ENCODE results near the gene IGSF8.

IGSF8 gene

DNA sequence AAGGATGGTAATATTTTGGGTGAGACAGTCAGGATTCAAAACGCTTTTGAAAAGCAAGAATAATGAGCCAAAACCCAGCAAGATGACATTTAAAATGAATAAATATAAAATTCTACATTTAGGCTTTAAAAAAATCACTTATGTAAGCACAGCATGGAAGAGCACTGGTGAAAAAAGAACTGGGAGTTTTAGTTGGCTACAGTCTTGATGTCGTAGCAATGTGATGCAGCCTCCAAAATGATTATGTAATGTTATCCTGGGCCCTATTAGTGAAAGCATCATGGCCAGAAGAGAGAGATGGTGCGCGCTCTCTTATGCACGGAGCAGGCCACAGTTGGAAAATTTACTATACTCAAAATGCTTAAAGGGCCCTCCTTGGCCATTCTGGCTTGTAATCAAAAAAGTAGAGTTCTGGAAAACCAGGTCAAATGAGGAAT is 11.9 kb downstream of the IGSF8 start:
- no peak for ATAC-seq
- DNase-seq = no peak

GRCh38 chr1:160085686-160086455 is 12.5 kb downstream of the IGSF8 start:
- ATAC-seq (peak; percentile 56), DNase-seq (peak; percentile 87)

DNA sequence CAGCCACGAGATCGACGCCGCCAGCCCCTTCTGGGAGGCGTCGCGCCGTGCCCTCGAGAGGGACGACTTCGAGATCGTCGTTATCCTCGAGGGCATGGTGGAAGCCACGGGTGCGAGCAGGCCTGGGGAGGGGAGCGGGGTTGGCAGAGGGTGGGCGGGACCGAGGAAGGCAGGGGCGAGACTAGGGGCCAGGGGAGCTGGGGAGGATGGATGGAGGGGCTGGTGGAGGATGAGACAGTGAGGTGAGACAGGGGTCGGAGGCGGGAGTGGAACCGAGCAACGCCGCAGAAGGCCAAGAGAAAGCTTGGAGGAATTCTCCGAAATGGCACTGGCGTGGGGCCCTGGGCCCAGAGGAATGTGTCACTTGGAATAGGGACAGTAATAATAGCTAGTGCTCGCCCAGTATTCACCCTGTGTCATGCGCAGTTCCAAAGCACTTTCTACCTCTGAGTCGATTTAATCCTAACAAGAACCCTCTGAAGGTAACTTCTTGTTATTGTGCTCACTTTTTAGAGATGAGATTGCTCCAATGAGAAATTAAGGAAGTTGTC is 13.6 kb downstream of the IGSF8 start:
- ATAC-seq (no peak), DNase-seq (no peak)

- ATAC-seq = peak; percentile 68
- DNase-seq = peak; percentile 79
Observed at GRCh38 chr1:160083968-160084770, 14.2 kb downstream of the IGSF8 start.

DNA sequence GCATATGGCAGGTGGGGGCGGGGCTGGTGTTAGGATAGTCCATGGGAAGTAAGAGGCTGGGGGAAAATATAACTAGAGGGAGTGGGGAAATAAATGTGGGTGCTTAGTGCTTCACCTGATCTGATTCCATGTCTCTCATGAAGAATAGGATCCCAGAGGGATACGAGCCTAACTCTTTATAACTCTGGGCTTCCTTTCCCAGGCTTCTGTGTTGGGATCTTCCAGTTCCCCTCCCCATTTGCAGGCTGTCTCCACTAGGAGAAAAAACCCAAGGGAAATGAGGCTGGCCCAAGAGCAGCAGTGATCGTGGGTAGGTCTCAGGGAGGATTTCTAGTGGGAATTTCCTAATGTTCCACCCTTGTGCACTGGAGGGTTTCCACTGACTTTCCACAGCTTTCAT is 15.5 kb downstream of the IGSF8 start:
- no peak for ATAC-seq
- no peak for DNase-seq

DNA sequence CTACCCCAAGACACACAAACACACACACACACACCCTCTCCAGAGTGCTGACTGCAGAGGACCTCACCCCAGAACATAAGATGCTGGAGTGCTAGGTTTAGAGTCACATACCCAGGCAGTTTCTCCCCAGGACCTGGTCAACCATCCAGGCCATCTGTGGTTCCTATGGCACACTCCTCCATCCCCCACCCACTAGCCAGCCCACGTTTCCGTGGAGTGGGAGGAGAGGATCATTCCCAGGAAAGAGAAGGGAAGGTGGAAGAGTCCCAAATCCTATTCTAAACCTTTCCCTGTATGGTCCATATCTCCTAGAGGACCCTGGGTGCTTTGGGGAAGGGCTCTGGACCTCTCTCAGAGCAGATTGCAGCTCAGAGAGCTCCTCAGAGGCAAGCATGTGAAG is 15.9 kb downstream of the IGSF8 start:
- ATAC-seq (no peak), DNase-seq (no peak)

DNA sequence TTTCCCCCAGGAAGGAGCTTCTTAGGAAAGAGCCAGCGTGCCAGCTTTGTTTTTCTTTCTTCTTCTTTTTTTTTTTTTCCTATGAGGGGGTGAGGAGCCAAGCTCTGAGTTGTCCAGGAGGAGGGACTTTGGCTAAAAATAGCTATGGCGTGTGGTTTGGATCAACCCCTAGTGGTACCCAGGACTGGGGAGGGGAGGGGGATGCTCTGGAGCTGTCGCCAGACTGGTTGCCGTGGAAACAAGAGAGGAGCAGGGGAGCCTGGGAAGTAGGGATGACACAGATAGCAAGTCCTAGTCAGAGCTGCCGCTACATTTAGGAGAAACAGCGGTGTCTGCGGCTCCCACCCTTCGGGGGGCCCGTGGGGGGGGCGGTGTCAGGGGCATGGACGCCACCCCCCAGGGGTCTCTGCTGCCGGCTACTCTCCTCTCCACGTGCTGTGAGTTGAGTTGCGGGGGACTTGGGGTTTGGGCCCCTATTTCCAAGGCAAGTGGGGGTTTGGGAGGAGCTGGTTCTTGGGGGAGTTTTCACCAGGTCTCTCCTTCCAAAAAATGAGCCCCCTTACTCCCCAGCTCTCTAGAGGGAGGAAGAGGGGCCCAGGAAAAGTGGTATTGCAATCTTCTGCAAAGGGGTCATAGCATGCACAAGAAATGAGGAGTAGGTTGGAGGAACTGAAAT is 17.0 kb downstream of the IGSF8 start, which contains the start of gene KCNJ9:
Gene KCNJ9, plus strand, starts transcription at position 278 of the 676 bp plus-strand sequence. CDS start 2,493 bp downstream, outside the sequence.
- ATAC-seq (no peak), DNase-seq (no peak)

DNA sequence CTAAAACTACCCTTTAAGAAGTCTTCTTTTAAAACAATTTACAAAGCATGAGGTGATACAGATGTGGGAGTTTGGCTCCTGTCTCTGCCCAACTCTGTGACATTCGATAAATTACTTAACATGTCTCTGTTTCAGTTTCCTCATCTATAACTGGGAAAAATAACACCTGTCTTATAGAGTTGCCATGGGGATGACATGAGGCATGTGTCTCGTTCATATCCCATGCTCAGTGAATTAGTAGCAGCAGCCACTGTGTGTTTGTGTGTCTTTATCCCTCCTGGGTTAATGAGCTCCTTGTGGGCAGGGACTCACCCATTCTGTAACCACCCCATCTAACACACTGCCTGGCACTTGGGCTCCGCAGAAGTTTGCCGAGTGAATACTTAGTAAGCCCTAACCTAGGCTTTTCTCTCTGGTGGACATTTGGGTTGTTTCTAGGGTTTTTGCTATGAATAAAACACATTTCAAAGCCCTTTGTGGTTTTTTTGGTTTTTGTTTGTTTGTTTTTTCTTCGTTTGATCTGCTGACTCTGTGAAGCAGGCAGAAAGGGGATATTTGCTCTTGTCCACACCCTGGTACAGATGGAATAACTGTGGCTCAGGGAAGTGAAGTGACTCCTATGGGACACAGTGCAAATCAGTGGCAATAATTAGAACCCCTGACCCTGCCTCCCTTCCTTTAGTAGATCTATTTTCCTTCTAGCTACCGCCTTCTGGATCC is 17.9 kb downstream of the IGSF8 start:
- no peak for DNase-seq
- peak; percentile 44 for ATAC-seq

DNA sequence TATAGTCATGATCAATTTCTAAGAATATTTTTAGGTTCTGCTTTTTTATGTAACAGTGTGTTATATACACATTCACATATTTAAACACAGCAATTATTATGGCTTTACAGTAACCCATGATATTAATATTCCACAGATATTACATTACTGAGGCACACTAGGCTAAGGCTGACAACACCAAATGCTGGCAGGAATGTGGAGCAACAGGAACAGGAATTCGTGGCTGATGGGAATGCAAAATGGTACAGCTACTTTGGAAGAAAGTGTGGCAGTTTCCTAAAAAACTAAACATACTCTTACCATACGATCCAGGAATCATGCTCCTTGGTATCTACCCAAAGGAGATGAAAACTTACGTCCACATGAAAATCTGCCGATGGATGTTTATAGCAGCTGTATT is 19.0 kb downstream of the IGSF8 start:
- ATAC-seq = no peak
- no peak for DNase-seq

DNA sequence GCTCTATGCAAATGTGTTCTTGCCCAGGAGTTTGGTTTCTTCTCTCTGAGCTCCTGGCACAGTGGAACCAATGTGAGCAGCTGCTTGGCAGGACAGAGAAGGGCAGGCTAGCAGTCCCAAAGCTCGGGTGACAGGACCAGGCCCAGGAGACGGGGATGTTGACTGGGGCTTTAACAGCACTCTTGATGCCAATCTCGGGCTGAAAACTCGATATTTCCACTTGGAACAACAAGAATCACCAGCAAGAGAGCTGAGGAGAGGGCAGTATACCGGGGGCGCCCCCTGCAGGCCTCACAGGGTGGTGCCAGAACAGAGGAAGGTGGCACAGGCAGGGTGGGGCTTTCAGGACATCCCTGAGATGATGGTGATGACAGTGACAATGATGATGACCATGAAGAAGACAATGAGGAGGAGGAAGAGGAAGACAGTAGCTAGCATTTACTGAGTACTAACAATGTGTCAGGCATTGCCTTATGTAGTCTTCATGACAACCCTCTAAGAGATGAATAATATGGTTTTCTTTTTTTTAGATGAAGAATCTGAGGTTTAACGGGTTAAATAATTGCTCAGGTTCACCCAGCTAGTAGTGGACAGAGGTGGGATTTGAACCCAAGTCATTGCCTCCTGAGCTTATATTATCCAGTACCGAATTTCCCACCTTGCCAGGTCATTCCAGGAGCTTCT is 19.8 kb downstream of the IGSF8 start:
- DNase-seq (peak; percentile 76), ATAC-seq (peak; percentile 83)

DNA sequence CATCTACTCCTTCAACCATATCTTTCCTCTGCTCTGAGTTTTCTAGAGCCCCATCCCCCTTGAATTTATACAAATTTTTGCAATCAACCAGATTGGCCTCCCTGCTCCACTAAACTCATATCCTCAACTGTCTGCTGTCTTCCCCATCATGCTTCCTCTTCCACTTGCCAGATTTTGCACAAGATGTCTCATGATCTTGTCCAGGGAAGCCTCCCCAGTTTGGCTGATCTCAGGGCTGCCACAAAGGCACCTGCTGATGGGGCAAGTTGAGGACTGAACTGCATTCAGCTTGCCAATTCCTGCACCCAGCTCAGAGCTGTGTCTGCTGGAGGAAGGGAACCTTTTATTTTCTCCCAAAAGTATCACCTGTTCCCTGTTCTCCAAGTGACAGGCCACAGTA is 20.9 kb downstream of the IGSF8 start:
- ATAC-seq (no peak), DNase-seq (no peak)

DNA sequence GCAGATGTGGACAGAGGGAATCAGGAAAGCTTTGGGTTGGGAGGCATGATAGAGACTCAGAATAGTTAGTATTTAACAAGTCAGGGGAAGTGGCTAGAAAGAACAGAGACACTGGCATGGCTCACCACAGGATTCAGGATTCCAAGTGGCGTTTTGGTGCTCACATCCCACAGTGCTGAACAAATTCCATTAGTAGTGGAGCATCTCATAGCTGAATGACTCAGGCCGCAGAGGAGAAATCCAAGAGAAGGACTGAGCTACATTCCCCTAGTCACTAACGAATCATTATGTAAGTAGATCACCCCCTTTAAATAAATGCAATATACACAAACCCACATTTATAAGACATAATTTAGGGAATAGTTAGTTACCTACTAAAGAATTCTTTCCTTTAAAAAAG is 22.1 kb downstream of the IGSF8 start:
- ATAC-seq = no peak
- no peak for DNase-seq

DNA sequence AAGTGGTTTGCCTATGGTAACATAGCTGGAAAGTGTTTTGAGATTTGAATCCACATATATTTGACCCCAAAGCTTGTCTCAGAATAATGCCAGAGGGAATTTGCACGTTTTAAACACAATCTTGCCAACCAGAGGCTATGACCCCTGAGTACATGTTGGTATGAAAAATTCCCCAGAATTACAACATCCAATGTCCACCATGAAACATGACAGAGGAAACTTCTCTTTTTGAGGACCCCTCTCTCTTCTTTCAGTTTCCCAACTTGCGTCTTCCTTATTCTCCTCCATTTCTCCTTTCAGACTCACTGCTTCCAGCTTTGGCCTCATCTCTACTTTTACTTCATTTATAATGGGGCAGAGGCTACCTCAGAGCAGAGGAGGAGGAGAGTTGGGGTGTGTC is 22.6 kb downstream of the IGSF8 start:
- no peak for ATAC-seq
- no peak for DNase-seq

- ATAC-seq = no peak
- DNase-seq = no peak
Observed at GRCh38 chr1:160074865-160075264, 23.6 kb downstream of the IGSF8 start.

DNA sequence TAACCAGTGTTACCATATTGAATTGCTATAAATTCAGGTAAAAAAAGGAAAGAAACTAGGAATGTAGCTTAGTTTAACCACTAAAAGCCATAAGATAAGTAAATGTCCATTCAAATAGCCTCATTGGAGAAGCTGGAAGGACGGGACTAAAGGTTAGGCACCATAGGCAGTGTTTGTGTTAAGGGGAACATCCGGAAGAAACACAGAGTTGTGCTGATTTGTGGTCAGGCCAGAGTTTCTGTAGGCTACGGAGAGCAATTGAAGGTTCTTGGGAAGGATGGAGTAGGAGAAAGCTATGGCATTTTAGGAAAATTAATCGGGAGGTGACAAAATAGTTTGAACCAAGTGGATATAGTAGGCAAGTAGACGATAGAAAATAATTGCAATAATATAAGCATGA is 27.1 kb downstream of the IGSF8 start:
- ATAC-seq (no peak), DNase-seq (no peak)

DNA sequence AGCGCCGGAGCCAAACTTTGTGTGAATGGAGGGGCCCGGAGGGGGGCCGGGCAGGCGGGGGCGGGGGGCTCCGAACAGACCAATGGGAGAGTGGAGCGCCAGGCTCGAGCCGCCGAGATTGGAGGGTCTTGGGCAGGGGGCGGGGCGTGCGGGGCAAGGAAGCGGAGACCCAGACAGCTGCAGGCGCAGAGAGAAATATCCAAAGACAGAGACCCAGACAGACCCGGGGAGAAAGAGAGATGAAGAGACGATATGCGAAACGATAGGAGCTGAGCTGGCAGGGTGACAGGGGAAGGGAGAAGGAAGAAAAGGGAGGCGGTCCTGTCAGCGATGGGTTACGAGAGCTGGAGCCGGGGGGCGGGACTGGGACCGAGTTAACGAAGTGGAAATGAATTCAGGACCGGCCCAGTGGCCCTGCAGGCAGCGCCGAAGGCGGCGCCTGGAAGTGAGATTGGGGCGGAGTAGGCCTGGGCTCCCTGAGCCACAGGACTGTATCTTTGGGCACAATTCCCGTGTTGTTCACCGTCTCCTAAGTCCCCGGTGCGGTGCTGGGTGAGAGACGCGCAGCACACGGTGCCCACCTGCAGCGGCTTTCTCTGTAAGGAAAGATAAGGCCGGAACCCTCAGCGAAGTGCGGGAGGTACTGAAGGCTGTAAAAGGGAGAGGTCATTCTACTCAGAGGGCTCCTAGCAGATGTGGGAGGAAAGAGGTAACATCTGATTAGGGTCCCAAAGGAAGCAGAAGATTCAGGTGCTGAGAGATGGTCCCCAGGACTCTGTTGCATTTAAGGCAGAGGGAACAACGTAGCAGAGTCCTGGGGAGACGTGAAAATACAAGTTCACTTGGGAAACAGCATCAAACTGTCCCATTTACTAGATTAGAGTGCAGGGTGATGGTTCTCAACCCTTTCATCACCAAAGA is 27.9 kb downstream of the IGSF8 start:
- ATAC-seq (peak; percentile 87), DNase-seq (peak; percentile 80)

GRCh38 chr1:160069460-160070231 is 28.8 kb downstream of the IGSF8 start, which contains the start of gene KCNJ10:
Gene KCNJ10, minus strand, starts transcription at chr1:160070160. Its CDS starts 27,628 bp downstream, at chr1:160042532.
- ATAC-seq = no peak
- no peak for DNase-seq

DNA sequence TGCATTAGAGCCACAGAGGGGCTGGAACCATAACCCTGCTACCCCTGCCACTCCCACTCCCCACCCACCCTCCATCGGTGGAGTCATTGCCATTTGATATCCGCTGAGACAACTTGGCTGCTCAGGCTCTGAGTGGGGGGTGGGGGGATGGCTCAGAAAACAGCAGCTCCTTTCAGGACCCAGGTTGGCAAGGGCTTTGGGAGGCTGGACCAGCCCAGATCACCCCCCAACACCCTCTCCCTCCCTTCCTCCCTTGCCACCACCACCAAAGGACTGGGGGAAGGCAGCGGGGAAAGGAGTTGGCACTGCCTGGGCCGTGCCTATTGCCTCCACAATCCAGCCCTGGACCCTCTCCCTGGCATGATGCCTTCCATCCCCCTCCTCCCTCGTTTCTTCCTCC is 30.2 kb downstream of the IGSF8 start:
- DNase-seq (no peak), ATAC-seq (no peak)

All from stimulated activated naive CD8-positive, alpha-beta T cell treated with anti-CD3 and anti-CD28 coated beads, Interleukin-15, Interleukin-2, amounts not matched to agents 100 U/mL and 50 U/mL, for 24 hours (primary cell).